ENCODE measurements around the gene DDX31.
"Not testable (repeated sequence)": the region's sequence is repeated elsewhere in the genome, so short reads cannot be mapped to it uniquely, and the experiment has no call there.

Gene DDX31

DNA sequence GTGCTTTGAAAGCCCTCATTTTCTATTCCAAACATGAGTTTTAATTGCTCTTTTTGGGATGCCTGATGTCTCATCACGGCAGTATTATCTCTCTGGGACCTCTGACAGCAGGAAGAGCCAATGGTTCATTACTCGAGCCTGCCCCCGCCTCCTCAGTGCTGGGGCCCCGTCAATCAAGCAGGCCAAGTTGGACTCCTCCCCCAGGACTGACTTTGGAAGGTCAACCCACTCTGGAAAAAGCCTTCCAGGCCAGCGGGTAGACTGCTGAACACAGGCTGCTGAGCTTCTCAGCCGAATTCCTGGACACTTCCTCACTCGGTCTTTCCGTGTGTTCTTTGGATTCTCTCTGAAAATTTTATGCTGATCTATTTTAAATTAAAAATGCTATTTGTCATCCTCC lies 96.9 kb downstream of the DDX31 start:
- no peak for DNase-seq

DNA sequence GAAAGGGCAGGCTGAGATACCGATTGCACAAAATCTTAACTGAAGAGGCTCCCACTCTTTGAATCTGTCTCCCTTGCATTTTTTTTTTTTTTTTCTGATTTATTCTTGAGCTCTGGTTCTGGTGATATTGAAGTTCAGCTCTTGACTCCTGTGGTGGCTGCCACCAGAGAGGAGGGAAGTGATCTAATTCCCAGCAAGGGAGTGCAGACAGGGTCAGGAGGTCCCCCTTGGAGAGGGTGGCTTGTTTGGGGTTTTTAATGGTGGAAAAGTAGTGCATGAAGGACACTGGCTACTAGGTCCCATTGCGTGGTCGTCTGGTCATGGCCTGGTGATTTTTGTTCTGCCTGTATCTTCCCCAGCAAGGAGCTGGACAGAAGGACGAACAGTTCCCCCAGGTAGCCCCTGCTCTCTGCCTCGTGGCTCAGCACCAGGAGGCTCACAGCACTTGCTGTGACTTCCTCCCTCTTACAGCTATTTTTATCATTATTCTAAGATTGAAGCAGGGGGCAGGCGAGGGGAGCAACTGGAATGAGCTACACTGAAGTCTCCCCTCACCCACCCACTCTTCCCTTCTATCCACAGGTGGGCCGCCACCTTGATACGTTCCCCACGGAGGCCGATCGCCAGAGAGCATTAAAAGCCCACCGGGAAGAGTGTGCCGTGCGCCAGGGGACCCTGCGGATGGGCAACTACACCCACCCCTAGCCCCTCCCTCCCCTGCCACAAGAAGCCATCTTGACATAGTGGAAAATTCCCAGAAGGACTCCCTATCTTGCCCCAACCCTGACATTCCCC lies 97.8 kb downstream of the DDX31 start:
- no peak for DNase-seq

DNA sequence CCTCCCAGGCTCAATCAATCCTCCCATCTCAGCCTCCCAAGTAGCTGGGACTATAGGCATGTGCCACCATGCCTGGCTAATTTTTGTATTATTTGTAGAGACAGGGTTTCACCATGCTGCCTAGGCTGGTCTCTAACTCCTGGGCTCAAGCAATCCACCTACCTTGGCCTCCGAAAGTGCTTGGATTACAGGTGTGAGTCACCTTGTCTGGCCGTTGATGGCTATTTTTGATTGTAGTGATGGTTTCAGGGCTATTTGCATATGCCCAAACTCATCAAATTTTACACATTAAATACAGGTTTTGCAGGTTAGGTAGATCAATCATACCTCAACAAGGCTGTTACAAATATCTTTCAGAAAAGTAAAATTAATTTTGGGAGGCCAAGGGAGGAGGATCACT lies 101.0 kb downstream of the DDX31 start:
- not testable (repeated sequence) for DNase-seq

DNA sequence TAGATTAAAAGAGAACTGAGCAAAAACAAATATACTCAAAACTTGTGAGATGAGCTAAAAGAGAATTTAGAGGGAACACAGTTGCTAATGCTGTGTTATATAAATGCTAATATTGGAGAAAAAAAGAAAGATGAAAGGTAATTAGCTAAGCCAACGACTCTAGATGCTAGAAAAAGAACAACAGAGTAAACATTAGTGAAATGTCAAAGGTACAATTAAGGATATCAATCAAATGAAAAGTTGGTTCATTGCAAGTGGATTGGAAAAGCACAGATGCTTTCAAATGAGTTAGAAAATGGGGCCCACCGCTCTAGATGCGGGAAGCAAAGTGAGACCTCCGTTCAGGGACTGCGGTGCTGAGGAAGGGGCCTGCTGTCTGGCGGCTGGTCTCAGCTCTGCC lies 105.3 kb downstream of the DDX31 start:
- no peak for DNase-seq

DNA sequence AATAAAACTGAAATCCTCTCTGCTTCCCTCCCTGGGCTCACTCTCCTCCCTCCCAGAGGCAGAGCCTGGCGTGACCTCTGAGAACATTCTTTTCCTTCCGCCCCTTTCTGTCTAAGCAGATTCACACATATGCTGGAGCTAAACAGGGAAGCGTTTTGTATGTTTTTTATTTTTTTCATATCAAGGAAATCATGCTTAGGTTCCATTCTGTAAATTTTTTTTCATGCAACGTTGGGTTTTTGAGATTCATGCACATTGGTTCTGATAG lies 107.5 kb downstream of the DDX31 start:
- no peak for DNase-seq

DNA sequence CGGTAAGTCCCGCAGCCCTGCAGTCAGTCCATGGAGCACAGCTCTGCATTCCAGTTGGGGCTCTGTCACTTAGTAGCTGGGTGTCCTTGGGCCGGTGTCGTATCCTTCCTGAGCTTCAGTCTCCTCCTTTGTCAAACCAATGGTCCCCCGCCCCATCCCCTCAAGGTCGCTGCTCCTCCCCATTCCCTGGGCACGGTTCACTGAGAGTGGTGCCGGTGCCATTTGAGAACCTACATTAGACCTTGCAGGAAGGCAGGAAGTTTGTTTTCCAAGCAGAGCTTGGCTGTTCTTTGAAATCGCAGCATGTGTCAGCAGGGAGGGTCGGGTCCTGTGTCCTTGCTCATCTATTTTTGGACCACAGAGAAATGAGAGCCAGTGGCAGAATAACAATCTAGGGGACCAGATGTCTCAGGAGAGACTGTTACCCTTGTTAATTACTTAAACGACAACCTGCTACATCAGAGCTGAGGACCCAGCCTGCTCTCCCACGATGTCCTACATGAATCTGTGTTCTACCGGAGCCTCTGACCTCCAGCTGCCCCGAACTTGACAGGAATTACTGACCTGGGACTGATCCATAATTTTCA lies 109.1 kb downstream of the DDX31 start:
- no peak for DNase-seq

DNA sequence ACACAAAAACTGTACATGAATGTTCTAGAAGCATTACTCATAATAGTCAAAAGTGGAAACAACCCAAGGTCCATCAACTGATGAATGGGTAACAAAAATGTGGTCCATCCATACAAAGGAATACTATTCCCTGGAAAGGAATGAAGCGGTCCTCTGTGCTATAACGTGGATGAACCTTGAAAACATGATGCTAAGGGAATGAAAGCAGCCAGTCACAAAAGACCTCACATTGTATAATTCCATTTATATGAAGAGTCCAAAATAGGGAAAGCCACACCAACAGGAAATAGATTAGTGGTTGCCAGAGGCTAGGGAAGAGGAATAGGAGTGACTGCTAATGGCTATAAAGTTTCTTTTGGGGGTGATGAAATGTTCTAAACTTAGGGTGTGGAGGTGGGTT lies 110.1 kb downstream of the DDX31 start:
- DNase-seq = no peak

DNA sequence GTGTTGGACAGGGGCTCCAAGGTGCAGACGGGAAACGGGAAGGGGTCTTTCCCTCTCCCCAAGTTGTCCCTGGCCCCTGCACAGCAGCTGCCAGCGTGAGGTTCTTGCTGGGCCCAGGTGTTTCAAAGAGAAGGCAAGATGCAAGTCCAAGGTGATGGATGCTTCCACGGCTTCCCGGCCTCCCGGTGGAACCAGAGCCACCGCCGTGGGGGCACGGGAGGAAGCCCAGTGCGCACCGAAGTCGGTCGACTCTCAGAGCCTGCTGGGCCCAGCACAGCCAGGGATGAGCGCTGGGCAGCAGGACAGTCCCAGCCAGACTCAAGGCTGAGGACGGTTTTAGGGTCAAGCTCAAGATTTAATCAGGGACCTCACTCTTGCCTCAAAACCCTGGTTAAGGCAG lies 112.6 kb downstream of the DDX31 start:
- no peak for DNase-seq

DNA sequence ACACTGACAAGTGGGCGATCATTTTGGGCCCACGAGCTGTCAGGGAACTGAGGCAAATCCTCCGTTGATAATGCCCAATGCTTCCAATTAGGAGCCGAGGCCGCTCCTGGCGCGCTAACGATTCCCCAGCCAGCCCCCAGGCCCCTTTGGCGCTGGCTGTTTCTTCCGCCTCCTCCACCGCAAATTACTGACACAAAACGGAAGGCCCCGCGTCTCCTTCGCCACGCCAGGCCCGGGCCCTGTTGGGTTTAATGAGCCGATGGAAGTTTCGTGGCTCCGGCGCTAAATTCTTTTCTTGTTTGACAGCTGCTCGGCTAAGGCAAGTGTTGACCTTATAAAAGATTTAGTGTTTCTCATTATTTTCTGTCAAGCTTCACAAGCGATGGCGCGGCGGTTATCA lies 113.1 kb downstream of the DDX31 start:
- DNase-seq = no peak

DNA sequence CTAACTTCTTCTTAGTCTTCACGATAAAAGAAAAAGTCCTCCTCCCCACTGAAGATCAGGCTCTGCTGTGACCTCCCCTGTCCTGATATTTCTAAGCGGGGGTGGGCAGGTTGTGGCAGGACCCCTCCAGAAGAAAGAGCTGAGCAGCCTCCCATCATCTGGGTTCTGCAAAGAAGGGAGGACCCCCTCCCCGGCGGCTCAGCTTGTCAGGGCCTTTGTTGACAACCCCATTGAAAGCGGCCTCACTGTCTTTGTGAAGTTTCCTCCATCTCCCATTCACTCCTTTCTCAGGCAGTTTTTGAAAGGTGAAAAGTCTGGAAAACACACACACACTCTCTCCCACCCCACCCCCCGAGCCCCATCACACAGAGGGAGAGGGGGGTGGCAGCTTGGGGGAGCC lies 113.5 kb downstream of the DDX31 start:
- DNase-seq = no peak

DNA sequence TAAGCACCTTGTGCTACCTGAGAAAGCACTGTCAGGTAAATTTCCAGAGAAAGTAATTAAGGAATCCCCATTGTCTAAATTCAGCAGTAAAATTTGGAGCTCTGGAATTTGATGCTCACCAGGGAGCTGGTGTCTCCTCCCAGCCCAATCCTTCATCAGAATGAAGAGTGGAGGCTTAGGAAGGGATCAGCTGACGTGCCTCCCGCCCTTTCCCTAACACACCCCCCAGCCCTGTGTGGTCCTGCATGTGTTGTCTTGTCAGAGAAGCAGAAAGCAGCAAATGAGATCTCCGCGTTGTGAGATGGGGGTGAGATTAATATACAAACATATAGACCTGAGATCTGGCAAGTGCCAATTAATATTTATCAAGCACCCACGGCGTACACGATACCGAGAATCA lies 114.3 kb downstream of the DDX31 start:
- no peak for DNase-seq

DNA sequence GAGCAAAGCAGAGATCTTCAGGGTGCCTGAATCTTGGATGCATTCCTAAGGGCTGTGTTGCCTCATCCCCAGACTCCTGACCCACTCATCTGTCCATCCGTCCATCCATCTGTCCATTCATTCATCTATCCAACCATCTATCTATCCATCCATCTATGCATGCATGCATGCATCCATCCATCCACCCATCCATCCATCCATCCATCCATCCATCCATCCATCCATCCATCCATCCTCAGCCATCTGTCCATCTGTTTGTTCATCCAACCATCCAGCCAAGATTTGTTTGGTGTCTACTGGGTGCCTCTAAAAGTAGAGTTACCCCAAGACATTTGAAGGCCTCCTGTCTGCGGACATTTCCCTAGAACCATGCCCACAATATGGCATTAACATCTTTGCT lies 115.0 kb downstream of the DDX31 start:
- DNase-seq = no peak

DNA sequence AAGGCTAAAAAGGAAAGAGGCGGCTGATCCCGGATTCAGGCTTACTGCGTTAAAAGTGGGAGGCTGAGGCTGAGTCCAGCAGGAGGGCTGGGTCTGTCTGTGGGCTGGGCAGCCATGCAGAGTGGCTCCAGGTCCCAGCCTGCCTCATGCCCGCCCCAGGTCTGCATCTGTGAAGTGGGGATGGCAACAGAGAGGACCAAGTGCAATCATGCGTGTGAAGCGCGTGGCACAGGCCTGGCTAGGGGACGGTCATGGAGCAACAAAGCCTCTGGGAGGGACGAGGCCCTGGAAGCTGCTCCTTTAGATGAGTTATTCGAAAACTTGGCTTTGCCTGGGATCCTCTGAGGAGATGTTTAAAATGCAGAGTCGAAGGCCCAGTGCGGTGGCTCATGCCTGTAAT lies 117.7 kb downstream of the DDX31 start:
- no peak for DNase-seq

DNA sequence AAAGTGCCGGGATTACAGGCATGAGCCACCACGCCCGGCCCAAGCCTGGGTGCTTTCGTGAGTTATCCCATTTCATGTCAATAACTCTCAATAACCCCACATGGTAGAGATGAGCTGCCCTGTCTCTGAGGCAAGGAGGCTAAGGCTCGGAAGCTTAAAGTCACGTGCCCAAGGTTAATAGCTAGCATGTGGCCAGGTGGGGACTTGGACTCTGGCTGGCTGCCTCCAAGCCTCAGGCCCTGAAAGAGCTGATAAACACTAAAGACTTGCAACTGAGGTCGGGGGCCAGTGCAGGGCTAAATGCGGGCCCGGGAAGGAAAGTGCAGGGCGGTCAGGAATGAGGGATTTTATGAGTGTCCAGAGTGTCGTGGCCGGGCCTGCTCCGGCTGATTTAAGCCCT lies 118.2 kb downstream of the DDX31 start:
- DNase-seq = no peak

DNA sequence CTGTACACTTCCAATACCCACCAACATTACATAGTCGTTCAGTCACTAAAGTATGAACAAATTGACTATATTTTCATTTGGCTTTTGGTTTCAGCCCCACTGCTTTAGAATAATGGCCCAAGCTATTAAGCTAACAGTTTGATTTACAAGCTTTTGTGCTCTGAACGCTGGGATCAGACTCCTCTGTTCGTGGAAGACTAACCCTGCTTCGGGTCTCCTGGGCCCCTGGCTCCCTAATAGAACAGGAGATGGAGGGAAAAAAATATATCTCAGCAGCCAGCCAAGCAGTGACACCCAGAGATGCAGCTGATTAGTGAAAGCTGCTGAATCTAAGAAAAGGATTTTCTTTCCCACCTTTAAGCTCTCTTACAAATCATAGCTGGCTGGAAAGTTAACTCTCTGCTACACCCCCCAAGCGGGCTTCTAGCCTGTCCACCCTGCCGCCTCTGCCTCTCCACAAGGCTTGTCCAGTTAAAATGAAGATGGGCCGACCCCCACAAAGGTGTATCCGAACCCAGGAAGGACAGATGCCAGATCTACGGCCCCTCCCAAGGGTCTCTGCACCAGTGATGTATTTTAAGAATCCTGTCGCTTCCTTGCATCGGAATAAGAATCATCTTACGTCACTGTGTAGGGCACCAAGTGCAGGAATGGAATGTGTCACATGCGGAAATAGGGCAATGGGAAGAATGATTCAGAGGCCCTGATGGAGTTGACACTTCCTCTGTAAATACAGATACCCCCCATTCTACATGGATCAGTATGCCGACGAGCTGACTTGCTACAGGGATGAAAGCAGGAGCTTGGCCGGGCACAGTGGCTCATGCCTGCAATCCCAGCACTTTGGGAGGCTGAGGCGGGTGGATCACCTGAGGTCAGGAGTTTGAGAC lies 120.8 kb downstream of the DDX31 start:
- DNase-seq = no peak

DNA sequence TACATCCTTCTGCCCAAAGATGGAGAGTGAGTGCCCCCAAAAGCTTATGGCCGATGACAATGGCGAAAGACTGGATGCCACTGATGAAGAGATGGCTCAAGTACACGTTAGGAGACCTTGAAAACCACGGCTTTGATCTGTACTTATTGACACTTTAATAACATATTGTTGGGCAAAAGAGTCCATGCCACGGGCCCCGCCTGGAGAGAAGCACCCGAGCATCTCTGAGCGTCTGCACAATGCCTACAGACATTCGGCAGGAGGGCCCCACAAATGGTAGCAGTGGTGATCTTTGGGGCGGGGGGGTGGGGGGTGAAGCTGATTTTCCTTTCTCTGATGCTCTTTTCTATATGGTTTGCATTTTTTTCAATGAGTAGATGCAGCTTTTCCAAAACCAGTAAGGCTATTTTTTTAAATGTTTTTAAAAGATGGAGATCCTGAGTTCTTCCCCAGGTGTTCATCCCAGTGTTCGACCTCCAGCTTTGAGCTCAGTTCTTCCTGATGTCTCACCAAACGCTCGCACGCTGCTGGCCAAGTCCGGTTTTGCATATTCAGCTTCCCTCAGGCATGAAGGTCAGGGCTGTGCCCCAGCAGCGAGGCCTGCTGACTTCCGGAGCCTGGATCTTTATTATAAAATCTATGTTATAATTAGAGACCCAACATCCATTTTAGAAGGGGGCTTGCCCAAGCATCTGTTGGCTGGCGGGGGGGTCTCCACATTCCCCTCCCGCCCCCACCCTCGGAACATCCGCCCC lies 121.6 kb downstream of the DDX31 start:
- no peak for DNase-seq

DNA sequence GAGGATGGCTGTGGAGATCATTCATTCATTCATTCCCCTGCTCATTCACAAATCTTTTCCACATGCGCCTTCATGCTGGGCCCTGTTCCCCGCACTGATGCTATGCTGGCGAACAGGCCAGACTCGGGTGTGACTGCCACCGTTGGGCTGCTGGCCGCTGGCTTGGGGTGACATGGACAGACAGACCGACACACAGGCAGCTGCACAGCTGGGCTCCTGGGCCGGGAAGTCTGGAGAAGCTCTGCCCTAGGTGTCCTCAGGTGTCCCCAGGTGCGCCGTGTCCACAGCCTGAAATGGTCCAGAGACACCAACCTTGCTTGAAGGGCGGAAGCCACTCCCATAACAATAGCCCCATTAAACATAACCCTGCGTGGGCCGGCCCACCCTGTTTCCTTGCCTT lies 122.3 kb downstream of the DDX31 start:
- DNase-seq = no peak

DNA sequence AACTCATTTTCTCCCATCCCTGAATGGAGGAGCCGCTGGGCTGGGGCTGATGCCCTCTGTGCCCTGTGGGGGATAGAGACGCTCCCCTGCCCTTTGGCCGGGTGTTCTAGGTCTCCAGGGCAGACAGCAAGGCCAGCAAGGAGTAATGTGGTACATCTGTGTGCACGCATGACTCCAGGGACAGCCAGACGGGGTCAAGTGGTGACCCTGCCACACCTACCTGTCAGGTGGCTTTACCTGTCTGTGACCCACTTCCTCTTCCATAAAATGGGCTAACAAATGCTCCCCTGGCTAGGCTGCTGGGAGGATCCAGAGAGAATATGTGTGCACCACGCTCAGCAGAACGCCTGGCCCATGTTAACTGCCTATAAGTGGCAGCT lies 122.7 kb downstream of the DDX31 start:
- no peak for DNase-seq

DNA sequence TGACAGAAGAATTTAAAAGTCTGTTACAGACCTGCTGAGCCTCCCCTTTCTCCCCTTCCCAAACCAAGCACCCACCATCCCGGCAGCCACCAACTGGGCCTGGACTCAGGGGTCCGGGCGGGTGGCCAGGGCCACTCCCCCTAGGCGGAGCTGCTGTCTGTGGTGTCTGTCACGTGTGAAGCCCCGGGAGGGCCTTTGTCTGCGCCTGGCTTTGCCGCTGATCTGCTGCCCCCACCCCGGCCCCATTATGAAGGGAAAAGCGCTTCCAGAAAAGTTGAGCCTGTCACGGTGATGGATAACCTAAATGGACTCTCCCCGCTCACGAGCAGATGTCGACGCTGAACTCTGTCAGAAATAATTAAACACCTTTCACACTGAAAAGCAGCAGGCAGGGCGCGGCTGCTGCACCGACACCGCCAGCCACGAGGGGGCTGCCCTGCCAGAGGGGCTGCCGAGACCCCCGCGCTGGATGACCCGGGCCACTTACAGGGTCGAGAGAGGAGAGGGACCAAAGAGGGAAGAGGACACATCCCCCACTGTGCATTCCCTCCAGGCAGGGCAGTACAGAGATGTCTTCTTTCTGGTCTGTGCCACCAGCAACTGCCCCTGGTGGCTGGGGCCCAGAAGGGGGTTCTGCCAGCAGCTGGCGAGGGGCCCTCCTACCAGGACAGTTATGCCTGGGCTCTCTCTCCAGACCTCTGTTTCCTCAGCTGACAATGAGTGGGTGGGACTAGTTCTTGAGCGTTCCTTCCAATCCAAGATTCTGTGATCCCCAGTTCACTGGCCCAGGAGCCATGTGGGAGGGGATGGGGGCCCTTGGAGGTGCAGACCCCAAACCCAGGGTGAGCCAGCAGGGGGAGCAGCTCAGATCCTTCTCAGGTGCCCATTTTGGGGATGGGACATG lies 123.4 kb downstream of the DDX31 start:
- peak; percentile 65 for DNase-seq

DNA sequence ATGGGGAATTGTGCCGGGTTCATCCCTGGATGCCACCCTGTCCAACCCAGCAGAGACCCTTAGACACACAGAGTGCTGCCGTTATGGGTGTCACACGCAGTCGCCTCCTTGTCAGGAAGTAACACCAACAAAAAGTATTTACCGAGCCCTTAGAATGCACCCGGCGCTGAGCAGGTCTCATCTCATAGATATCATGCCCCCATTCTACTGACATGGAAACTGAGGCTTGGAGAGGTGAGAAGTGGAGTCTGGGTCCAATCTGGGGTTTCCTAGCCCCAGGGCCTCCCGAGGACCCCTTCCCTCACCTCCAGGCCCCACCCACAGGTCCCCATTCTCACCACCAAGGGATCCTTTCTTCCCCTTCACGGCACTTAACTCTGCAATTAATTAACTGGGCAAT lies 124.2 kb downstream of the DDX31 start:
- DNase-seq = no peak

DNA sequence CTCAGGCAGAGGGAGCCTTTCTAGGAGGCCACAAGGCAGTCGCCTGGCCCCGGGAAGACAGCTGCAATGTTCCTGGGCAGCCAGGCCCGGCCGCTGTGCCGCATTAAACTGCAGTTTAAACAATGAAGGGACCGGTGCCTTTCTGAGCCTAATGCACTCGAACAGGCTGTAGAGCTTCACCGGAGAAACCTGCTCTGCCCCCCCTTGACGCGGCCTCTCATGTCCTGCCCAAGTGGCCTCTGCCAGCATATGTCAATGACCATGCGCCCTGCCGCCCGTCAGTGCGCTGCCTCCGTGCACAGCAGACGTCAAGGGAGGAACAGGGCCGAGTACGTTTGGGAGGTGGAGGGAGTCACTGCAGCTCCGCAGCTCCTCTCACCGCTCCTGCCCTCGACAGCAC lies 125.8 kb downstream of the DDX31 start:
- DNase-seq = no peak

DNA sequence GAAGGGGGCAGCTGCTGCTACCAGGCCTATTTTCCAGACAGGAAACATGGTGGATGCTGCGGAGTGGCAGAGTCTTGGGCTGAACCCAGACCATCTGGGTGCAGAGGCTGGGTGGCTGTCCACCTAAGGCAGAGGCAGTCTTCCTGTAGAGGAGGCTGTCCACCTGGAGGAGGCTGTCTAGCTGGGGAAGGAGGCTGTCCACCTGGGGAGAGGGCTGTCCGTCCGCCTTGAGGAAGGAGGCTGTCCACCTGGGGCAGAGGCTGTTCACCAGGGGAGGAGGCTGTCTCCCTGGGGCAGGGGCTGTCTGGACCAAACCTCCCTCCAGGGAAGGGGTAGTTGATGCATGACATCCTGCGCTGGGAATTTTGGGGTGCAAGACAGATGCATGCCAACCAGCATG lies 126.5 kb downstream of the DDX31 start:
- DNase-seq = no peak
